WTC11 (cell line): ENCODE data around the gene GRM4. TPM values are rescaled to one million over a fixed set of nuclear protein-coding genes. Genes with fewer than 3 reads are reported as not detected.

ENCODE experiments used
- ATAC-seq: fragments of 200-7000 bp; cut with Tn5 transposase; 2 replicates; pipeline ENCODE4 v1.10.0; 2021; ENCODE audit warnings: mild to moderate bottlenecking, moderate library complexity
- CTCF ChIA-PET: fragments of 300-600 bp; sonication (Branson Sonifier 250); formaldehyde crosslinking; loops from one replicate; lab custom pipeline; 2021; ENCODE audit warnings: antibody characterized with exemption; lab: Charles Lee
- POLR2A ChIA-PET: fragments of 350-600 bp; sonication (Branson Sonifier 250); formaldehyde crosslinking; loops from one replicate; lab custom pipeline; 2021; ENCODE audit warnings: antibody characterized with exemption; lab: Charles Lee
- DNase-seq: peaks from one replicate; pipeline ENCODE4 v3.0.0; 2021; ENCODE audit warnings: low spot score
- H3K27ac Mint-ChIP-seq: 2 replicates; pipeline ENCODE4 v1.8.0; 2021; ENCODE audit warnings: mixed read lengths
- H3K27me3 Mint-ChIP-seq: 2 replicates; pipeline ENCODE4 v1.8.0; 2021; ENCODE audit warnings: low read depth, mild to moderate bottlenecking, moderate library complexity, mixed read lengths
- H3K36me3 Mint-ChIP-seq: 2 replicates; pipeline ENCODE4 v1.8.0; 2021; ENCODE audit warnings: mixed read lengths
- H3K4me1 Mint-ChIP-seq: 2 replicates; pipeline ENCODE4 v1.8.0; 2022; ENCODE audit warnings: mixed read lengths
- H3K4me3 Mint-ChIP-seq: 2 replicates; pipeline ENCODE4 v1.8.0; 2021; ENCODE audit warnings: mild to moderate bottlenecking, moderate library complexity, mixed read lengths
- H3K9me3 Mint-ChIP-seq: 2 replicates; pipeline ENCODE4 v1.8.0; 2021; ENCODE audit warnings: mixed read lengths
- ATF1 ChIP-seq: sonication (generic); formaldehyde crosslinking; IDR thresholded peaks from 2 replicates; pipeline ENCODE4 v1.8.1; 2023; ENCODE audit warnings: mild to moderate bottlenecking, moderate library complexity, missing genetic modification reagents
- FOXP1 ChIP-seq: sonication (generic); formaldehyde crosslinking; IDR thresholded peaks from 2 replicates; pipeline ENCODE4 v1.8.0; 2022; ENCODE audit warnings: missing genetic modification reagents, mild to moderate bottlenecking, moderate library complexity, borderline replicate concordance
- NFYB ChIP-seq: sonication (generic); formaldehyde crosslinking; conservative IDR thresholded peaks from 2 replicates; pipeline ENCODE4 v1.8.0; 2022; ENCODE audit warnings: low read depth, missing genetic modification reagents
- NR3C1 ChIP-seq: sonication (generic); formaldehyde crosslinking; conservative IDR thresholded peaks from 2 replicates; pipeline ENCODE4 v1.8.1; 2023; ENCODE audit warnings: low read depth, mild to moderate bottlenecking, missing genetic modification reagents
- OVOL2 ChIP-seq: fragments of 250-450 bp; sonication (Bioruptor Pico); IDR thresholded peaks from 2 replicates; pipeline ENCODE4 v1.9.0; 2021; ENCODE audit warnings: mild to moderate bottlenecking, borderline replicate concordance
- TEAD4 ChIP-seq: sonication (generic); formaldehyde crosslinking; IDR thresholded peaks from 2 replicates; pipeline ENCODE4 v1.8.0; 2022; ENCODE audit warnings: mild to moderate bottlenecking, missing genetic modification reagents
- ZNF423 ChIP-seq: fragments of 250-450 bp; sonication (Bioruptor Pico); IDR thresholded peaks from 2 replicates; pipeline ENCODE4 v2.1.2; 2022; ENCODE audit warnings: mild to moderate bottlenecking, moderate library complexity
- total RNA-seq: library from RNA; stranded (reverse); gene quantifications from 3 replicates; pipeline ENCODE4 v1.2.3, GENCODE V29; 2021
- TF ChIP-seq, protein P1 (sequence below): sonication (generic); formaldehyde crosslinking; IDR thresholded peaks from 2 replicates; pipeline ENCODE4 v1.8.0; 2022; ENCODE audit warnings: mild to moderate bottlenecking, missing genetic modification reagents
- TF ChIP-seq, protein P2 (sequence below): sonication (generic); formaldehyde crosslinking; IDR thresholded peaks from 2 replicates; pipeline ENCODE4 v1.8.1; 2023; ENCODE audit warnings: mild to moderate bottlenecking, missing genetic modification reagents, moderate library complexity
- TF ChIP-seq, protein P3 (sequence below): sonication (generic); formaldehyde crosslinking; IDR thresholded peaks from 2 replicates; pipeline ENCODE4 v1.8.1; 2022; ENCODE audit warnings: mild to moderate bottlenecking, missing genetic modification reagents, moderate library complexity, borderline replicate concordance
- TF ChIP-seq, protein P4 (sequence below): fragments of 200-600 bp; IDR thresholded peaks from 2 replicates; pipeline ENCODE4 v1.8.0; 2022; ENCODE audit warnings: antibody characterized with exemption
- TF ChIP-seq, protein P5 (sequence below): fragments of 250-450 bp; sonication (Bioruptor Pico); IDR thresholded peaks from 2 replicates; pipeline ENCODE4 v1.9.0; 2021; ENCODE audit warnings: mild to moderate bottlenecking, borderline replicate concordance
- TF ChIP-seq, protein P6 (sequence below): sonication (generic); formaldehyde crosslinking; IDR thresholded peaks from 2 replicates; pipeline ENCODE4 v1.8.1; 2023; ENCODE audit warnings: mild to moderate bottlenecking, missing genetic modification reagents, borderline replicate concordance
- TF ChIP-seq, protein P7 (sequence below): sonication (generic); formaldehyde crosslinking; IDR thresholded peaks from 2 replicates; pipeline ENCODE4 v1.8.1; 2022; ENCODE audit warnings: low read depth, mild to moderate bottlenecking, moderate library complexity, missing genetic modification reagents, borderline replicate concordance
- TF ChIP-seq, protein P8 (sequence below): sonication (generic); formaldehyde crosslinking; IDR thresholded peaks from 2 replicates; pipeline ENCODE4 v1.8.1; 2023; ENCODE audit warnings: mild to moderate bottlenecking, moderate library complexity, missing genetic modification reagents
- TF ChIP-seq, protein P9 (sequence below): sonication (generic); formaldehyde crosslinking; IDR thresholded peaks from 2 replicates; pipeline ENCODE4 v1.8.1; 2022; ENCODE audit warnings: missing genetic modification reagents, borderline replicate concordance

GRM4 gene
- total RNA-seq, 1 experiment from 2014 or later, result 34.5 TPM

DNA sequence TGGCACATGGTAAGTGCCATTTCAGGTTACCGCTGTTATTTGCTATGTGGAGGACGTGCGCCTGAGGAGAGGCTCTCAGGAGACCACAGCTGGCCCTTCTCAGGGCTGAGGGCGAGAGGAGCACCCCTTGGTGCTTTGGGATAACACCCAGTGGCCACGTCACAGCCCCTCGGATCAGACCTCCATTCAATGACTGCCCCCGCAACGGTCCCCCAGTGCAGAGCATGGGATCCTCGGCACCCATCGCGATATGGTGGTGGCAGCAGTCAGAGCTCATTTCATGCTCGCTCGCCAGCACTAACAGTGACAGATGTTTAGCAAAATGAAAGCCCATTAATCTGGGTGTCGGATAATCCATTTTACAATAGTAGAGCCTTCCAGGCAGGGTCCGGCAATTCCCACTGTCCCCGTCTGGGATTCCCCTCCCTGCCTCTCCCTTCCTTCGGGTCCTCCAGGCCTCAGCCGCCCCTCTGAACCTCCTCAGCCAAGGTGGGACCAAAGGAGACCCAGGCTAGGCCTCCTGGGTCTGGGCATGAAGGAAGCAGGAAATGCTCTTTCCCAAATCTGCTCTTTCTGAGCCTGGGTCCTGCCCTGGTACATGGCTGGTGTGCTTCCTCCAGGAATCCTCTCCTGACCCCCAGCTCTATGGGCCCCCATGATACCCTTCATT, 117.1 kb downstream of the GRM4 start:
- Mint-ChIP-seq H3K27me3 (no peaks in the 10 kb centered on the region), H3K27ac (no peak overlapping the region), H3K9me3 (peaks cover 6% of the 10 kb centered on the region; the same call in 1 of the 2 replicates), H3K4me3 (no peak overlapping the region), H3K4me1 (no peaks in the 10 kb centered on the region), H3K36me3 (peaks cover 12% of the 10 kb centered on the region)
- no peak for DNase-seq
- no peak for ATAC-seq
- ChIA-PET POLR2A (no interaction called here), CTCF (interaction anchor here (1.0 to 4.1 kb wide), 17 partner anchors 8 to 318 kb away, joined by 4 to 70 read pairs (median 13); partner anchors contain the start of genes GRM4 and UQCC2)
- TF ChIP-seq NR3C1, result no peak
- TF ChIP-seq, protein P1, sequence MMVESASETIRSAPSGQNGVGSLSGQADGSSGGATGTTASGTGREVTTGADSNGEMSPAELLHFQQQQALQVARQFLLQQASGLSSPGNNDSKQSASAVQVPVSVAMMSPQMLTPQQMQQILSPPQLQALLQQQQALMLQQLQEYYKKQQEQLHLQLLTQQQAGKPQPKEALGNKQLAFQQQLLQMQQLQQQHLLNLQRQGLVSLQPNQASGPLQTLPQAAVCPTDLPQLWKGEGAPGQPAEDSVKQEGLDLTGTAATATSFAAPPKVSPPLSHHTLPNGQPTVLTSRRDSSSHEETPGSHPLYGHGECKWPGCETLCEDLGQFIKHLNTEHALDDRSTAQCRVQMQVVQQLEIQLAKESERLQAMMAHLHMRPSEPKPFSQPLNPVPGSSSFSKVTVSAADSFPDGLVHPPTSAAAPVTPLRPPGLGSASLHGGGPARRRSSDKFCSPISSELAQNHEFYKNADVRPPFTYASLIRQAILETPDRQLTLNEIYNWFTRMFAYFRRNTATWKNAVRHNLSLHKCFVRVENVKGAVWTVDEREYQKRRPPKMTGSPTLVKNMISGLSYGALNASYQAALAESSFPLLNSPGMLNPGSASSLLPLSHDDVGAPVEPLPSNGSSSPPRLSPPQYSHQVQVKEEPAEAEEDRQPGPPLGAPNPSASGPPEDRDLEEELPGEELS (CRISPR knock-in tag), result no peak
- TF ChIP-seq, protein P2, sequence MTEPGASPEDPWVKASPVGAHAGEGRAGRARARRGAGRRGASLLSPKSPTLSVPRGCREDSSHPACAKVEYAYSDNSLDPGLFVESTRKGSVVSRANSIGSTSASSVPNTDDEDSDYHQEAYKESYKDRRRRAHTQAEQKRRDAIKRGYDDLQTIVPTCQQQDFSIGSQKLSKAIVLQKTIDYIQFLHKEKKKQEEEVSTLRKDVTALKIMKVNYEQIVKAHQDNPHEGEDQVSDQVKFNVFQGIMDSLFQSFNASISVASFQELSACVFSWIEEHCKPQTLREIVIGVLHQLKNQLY (CRISPR knock-in tag), result no peak
- TF ChIP-seq, protein P3, sequence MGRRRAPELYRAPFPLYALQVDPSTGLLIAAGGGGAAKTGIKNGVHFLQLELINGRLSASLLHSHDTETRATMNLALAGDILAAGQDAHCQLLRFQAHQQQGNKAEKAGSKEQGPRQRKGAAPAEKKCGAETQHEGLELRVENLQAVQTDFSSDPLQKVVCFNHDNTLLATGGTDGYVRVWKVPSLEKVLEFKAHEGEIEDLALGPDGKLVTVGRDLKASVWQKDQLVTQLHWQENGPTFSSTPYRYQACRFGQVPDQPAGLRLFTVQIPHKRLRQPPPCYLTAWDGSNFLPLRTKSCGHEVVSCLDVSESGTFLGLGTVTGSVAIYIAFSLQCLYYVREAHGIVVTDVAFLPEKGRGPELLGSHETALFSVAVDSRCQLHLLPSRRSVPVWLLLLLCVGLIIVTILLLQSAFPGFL (CRISPR knock-in tag), result no peak
- TF ChIP-seq, protein P4, sequence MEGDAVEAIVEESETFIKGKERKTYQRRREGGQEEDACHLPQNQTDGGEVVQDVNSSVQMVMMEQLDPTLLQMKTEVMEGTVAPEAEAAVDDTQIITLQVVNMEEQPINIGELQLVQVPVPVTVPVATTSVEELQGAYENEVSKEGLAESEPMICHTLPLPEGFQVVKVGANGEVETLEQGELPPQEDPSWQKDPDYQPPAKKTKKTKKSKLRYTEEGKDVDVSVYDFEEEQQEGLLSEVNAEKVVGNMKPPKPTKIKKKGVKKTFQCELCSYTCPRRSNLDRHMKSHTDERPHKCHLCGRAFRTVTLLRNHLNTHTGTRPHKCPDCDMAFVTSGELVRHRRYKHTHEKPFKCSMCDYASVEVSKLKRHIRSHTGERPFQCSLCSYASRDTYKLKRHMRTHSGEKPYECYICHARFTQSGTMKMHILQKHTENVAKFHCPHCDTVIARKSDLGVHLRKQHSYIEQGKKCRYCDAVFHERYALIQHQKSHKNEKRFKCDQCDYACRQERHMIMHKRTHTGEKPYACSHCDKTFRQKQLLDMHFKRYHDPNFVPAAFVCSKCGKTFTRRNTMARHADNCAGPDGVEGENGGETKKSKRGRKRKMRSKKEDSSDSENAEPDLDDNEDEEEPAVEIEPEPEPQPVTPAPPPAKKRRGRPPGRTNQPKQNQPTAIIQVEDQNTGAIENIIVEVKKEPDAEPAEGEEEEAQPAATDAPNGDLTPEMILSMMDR, result no peak
- TF ChIP-seq, protein P5, sequence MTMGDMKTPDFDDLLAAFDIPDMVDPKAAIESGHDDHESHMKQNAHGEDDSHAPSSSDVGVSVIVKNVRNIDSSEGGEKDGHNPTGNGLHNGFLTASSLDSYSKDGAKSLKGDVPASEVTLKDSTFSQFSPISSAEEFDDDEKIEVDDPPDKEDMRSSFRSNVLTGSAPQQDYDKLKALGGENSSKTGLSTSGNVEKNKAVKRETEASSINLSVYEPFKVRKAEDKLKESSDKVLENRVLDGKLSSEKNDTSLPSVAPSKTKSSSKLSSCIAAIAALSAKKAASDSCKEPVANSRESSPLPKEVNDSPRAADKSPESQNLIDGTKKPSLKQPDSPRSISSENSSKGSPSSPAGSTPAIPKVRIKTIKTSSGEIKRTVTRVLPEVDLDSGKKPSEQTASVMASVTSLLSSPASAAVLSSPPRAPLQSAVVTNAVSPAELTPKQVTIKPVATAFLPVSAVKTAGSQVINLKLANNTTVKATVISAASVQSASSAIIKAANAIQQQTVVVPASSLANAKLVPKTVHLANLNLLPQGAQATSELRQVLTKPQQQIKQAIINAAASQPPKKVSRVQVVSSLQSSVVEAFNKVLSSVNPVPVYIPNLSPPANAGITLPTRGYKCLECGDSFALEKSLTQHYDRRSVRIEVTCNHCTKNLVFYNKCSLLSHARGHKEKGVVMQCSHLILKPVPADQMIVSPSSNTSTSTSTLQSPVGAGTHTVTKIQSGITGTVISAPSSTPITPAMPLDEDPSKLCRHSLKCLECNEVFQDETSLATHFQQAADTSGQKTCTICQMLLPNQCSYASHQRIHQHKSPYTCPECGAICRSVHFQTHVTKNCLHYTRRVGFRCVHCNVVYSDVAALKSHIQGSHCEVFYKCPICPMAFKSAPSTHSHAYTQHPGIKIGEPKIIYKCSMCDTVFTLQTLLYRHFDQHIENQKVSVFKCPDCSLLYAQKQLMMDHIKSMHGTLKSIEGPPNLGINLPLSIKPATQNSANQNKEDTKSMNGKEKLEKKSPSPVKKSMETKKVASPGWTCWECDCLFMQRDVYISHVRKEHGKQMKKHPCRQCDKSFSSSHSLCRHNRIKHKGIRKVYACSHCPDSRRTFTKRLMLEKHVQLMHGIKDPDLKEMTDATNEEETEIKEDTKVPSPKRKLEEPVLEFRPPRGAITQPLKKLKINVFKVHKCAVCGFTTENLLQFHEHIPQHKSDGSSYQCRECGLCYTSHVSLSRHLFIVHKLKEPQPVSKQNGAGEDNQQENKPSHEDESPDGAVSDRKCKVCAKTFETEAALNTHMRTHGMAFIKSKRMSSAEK (CRISPR knock-in tag), result no peak
- no peak for TF ChIP-seq NFYB
- TF ChIP-seq, protein P6, sequence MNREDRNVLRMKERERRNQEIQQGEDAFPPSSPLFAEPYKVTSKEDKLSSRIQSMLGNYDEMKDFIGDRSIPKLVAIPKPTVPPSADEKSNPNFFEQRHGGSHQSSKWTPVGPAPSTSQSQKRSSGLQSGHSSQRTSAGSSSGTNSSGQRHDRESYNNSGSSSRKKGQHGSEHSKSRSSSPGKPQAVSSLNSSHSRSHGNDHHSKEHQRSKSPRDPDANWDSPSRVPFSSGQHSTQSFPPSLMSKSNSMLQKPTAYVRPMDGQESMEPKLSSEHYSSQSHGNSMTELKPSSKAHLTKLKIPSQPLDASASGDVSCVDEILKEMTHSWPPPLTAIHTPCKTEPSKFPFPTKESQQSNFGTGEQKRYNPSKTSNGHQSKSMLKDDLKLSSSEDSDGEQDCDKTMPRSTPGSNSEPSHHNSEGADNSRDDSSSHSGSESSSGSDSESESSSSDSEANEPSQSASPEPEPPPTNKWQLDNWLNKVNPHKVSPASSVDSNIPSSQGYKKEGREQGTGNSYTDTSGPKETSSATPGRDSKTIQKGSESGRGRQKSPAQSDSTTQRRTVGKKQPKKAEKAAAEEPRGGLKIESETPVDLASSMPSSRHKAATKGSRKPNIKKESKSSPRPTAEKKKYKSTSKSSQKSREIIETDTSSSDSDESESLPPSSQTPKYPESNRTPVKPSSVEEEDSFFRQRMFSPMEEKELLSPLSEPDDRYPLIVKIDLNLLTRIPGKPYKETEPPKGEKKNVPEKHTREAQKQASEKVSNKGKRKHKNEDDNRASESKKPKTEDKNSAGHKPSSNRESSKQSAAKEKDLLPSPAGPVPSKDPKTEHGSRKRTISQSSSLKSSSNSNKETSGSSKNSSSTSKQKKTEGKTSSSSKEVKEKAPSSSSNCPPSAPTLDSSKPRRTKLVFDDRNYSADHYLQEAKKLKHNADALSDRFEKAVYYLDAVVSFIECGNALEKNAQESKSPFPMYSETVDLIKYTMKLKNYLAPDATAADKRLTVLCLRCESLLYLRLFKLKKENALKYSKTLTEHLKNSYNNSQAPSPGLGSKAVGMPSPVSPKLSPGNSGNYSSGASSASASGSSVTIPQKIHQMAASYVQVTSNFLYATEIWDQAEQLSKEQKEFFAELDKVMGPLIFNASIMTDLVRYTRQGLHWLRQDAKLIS (CRISPR knock-in tag), result no peak
- TF ChIP-seq, protein P7, sequence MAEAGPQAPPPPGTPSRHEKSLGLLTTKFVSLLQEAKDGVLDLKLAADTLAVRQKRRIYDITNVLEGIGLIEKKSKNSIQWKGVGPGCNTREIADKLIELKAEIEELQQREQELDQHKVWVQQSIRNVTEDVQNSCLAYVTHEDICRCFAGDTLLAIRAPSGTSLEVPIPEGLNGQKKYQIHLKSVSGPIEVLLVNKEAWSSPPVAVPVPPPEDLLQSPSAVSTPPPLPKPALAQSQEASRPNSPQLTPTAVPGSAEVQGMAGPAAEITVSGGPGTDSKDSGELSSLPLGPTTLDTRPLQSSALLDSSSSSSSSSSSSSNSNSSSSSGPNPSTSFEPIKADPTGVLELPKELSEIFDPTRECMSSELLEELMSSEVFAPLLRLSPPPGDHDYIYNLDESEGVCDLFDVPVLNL (CRISPR knock-in tag), result no peak
- TF ChIP-seq, protein P8, sequence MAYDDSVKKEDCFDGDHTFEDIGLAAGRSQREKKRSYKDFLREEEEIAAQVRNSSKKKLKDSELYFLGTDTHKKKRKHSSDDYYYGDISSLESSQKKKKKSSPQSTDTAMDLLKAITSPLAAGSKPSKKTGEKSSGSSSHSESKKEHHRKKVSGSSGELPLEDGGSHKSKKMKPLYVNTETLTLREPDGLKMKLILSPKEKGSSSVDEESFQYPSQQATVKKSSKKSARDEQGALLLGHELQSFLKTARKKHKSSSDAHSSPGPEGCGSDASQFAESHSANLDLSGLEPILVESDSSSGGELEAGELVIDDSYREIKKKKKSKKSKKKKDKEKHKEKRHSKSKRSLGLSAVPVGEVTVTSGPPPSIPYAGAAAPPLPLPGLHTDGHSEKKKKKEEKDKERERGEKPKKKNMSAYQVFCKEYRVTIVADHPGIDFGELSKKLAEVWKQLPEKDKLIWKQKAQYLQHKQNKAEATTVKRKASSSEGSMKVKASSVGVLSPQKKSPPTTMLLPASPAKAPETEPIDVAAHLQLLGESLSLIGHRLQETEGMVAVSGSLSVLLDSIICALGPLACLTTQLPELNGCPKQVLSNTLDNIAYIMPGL, result no peak
- TF ChIP-seq, protein P9, sequence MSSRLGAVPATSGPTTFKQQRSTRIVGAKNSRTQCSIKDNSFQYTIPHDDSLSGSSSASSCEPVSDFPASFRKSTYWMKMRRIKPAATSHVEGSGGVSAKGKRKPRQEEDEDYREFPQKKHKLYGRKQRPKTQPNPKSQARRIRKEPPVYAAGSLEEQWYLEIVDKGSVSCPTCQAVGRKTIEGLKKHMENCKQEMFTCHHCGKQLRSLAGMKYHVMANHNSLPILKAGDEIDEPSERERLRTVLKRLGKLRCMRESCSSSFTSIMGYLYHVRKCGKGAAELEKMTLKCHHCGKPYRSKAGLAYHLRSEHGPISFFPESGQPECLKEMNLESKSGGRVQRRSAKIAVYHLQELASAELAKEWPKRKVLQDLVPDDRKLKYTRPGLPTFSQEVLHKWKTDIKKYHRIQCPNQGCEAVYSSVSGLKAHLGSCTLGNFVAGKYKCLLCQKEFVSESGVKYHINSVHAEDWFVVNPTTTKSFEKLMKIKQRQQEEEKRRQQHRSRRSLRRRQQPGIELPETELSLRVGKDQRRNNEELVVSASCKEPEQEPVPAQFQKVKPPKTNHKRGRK (CRISPR knock-in tag), result no peak
- TF ChIP-seq TEAD4 (CRISPR knock-in tag), result no peak
- TF ChIP-seq ZNF423 (CRISPR knock-in tag), result no peak
- no peak for TF ChIP-seq OVOL2 (CRISPR knock-in tag)
- TF ChIP-seq ATF1, result no peak
- TF ChIP-seq FOXP1, result no peak
